ENCODE measurements around the gene NEGR1. TPM values are rescaled to one million over a fixed set of nuclear protein-coding genes. Genes with fewer than 3 reads are reported as not detected.

Gene NEGR1
- total RNA-seq, 1 donor from 2014 or later: 8.6 TPM

DNA sequence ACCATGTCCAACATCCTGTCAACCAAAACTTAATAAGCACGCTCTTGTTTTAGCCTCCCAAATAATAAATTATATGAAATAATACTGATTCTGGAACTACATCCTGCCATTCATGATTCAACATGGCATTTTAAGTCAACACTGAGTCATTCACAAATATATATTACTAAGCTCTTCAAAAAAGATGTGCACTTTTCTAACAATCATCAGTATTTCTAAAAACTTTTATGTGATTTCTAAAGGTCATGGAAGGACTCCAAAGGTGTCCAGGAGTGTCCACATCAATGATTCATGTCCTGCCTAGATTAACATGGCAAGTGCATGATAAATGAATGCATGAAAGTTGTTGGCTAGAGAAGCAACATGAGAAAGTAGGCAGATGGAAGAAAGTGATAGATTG, 51.6 kb downstream of the NEGR1 start:
- no peaks in the 10 kb centered on the region for H3K9me3 Mint-ChIP-seq (ENCODE audit: unreplicated experiment)
- no peaks in the 10 kb centered on the region for H4K20me1 ChIP-seq (ENCODE audit: insufficient read depth, low read length)
- no peaks in the 10 kb centered on the region for H3K36me3 Mint-ChIP-seq (ENCODE audit: low read depth, unreplicated experiment)
- H3K27me3 ChIP-seq (ENCODE audit: insufficient read depth, low read length): no peaks in the 10 kb centered on the region
- H3K4me1 ChIP-seq (ENCODE audit: insufficient read depth, low read length): no peaks in the 10 kb centered on the region
- H3K27me3 Mint-ChIP-seq (ENCODE audit: low read depth, unreplicated experiment): no peaks in the 10 kb centered on the region
- no peak overlapping the region for H2AFZ ChIP-seq (ENCODE audit: low read depth, low read length)
- no peak overlapping the region for H3K27ac ChIP-seq (ENCODE audit: low read depth, low read length)
- no peaks in the 10 kb centered on the region for H3K9me3 ChIP-seq (ENCODE audit: insufficient read depth, low read depth, low read length)
- H3K4me2 ChIP-seq (ENCODE audit: low read length): peak overlapping the region; percentile 2
- H3K9ac ChIP-seq (ENCODE audit: low read length): no peak overlapping the region
- H3K4me1 Mint-ChIP-seq (ENCODE audit: low read depth, unreplicated experiment): peaks cover 6% of the 10 kb centered on the region
- H3K4me3 ChIP-seq (ENCODE audit: insufficient read depth, low read depth, low read length): no peak overlapping the region
- peak; percentile 33 for DNase-seq (ENCODE audit: low read depth)
- no peak overlapping the region for H3K27ac Mint-ChIP-seq (ENCODE audit: unreplicated experiment)
- no peak for TF ChIP-seq EZH2 (IDR thresholded peaks at IDR 0.05; ENCODE audit: insufficient read depth, low read length)
- TF ChIP-seq, protein P1, sequence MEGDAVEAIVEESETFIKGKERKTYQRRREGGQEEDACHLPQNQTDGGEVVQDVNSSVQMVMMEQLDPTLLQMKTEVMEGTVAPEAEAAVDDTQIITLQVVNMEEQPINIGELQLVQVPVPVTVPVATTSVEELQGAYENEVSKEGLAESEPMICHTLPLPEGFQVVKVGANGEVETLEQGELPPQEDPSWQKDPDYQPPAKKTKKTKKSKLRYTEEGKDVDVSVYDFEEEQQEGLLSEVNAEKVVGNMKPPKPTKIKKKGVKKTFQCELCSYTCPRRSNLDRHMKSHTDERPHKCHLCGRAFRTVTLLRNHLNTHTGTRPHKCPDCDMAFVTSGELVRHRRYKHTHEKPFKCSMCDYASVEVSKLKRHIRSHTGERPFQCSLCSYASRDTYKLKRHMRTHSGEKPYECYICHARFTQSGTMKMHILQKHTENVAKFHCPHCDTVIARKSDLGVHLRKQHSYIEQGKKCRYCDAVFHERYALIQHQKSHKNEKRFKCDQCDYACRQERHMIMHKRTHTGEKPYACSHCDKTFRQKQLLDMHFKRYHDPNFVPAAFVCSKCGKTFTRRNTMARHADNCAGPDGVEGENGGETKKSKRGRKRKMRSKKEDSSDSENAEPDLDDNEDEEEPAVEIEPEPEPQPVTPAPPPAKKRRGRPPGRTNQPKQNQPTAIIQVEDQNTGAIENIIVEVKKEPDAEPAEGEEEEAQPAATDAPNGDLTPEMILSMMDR (IDR thresholded peaks at IDR 0.05; ENCODE audit: insufficient read depth, low read depth, low read length): no peak
- H3K79me2 ChIP-seq (ENCODE audit: insufficient read depth, low read length): no peaks in the 10 kb centered on the region
- no peaks in the 10 kb centered on the region for H3K36me3 ChIP-seq (ENCODE audit: insufficient read depth, low read length)
- no peak for FAIRE-seq
- H3K4me3 Mint-ChIP-seq (ENCODE audit: unreplicated experiment): no peak overlapping the region

DNA sequence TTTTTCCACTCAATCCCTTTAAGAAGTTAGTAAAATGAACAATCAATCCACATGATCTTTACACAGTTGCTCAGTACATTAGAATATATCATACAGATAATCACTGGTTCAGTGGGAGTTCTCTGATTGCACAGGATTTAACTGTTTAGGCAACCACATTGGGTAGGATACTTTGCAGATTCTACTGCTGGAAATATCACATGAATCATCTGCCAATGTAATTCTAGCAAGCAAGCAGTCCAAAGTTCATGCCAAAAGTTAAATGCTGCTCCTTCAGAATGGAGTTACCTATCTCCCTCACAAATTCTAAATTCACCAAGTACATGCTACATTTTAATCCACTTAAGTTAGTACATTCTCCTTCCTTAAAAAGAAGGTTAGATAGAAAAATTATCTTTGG, 52.4 kb downstream of the NEGR1 start:
- no peaks in the 10 kb centered on the region for H3K36me3 Mint-ChIP-seq (ENCODE audit: low read depth, unreplicated experiment)
- H3K27me3 ChIP-seq (ENCODE audit: insufficient read depth, low read length): no peaks in the 10 kb centered on the region
- peak; percentile 10 for DNase-seq (ENCODE audit: low read depth)
- H3K79me2 ChIP-seq (ENCODE audit: insufficient read depth, low read length): no peaks in the 10 kb centered on the region
- peaks cover 6% of the 10 kb centered on the region for H3K4me1 Mint-ChIP-seq (ENCODE audit: low read depth, unreplicated experiment)
- no peaks in the 10 kb centered on the region for H4K20me1 ChIP-seq (ENCODE audit: insufficient read depth, low read length)
- H2AFZ ChIP-seq (ENCODE audit: low read depth, low read length): no peak overlapping the region
- no peak for TF ChIP-seq EZH2 (IDR thresholded peaks at IDR 0.05; ENCODE audit: insufficient read depth, low read length)
- TF ChIP-seq, protein P1 (IDR thresholded peaks at IDR 0.05; ENCODE audit: insufficient read depth, low read depth, low read length): no peak
- no peak overlapping the region for H3K27ac Mint-ChIP-seq (ENCODE audit: unreplicated experiment)
- H3K9me3 Mint-ChIP-seq (ENCODE audit: unreplicated experiment): no peaks in the 10 kb centered on the region
- H3K27ac ChIP-seq (ENCODE audit: low read depth, low read length): no peak overlapping the region
- no peak overlapping the region for H3K4me3 Mint-ChIP-seq (ENCODE audit: unreplicated experiment)
- H3K9me3 ChIP-seq (ENCODE audit: insufficient read depth, low read depth, low read length): no peaks in the 10 kb centered on the region
- H3K4me2 ChIP-seq (ENCODE audit: low read length): no peak overlapping the region
- no peak for FAIRE-seq
- H3K4me1 ChIP-seq (ENCODE audit: insufficient read depth, low read length): no peaks in the 10 kb centered on the region
- H3K4me3 ChIP-seq (ENCODE audit: insufficient read depth, low read depth, low read length): no peak overlapping the region
- H3K36me3 ChIP-seq (ENCODE audit: insufficient read depth, low read length): no peaks in the 10 kb centered on the region
- no peak overlapping the region for H3K9ac ChIP-seq (ENCODE audit: low read length)
- H3K27me3 Mint-ChIP-seq (ENCODE audit: low read depth, unreplicated experiment): no peaks in the 10 kb centered on the region

DNA sequence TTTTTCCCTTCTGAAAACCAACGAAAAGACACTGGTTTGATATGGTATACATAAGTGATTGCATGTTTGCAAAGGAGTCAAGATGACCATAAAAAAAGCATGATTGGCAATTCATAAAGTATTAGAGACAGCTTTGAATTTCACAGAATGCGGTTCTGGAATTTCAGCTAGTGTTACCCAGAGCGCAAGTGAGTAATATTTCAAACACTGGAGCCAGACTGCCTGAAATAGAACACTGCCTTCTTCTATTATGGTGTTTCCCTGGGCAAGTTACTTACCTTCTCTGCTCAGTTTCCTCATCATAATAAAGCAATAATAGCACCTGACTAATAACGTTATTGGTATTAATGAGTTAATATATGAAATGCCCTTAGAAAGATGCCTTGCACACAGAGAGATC, 54.7 kb downstream of the NEGR1 start:
- FAIRE-seq: no peak
- Histone ChIP-seq H3K27me3 (ENCODE audit: insufficient read depth, low read length) (no peaks in the 10 kb centered on the region), H3K9me3 (ENCODE audit: insufficient read depth, low read depth, low read length) (no peaks in the 10 kb centered on the region), H4K20me1 (ENCODE audit: insufficient read depth, low read length) (no peaks in the 10 kb centered on the region), H2AFZ (ENCODE audit: low read depth, low read length) (no peak overlapping the region), H3K36me3 (ENCODE audit: insufficient read depth, low read length) (no peaks in the 10 kb centered on the region), H3K27ac (ENCODE audit: low read depth, low read length) (no peak overlapping the region), H3K4me3 (ENCODE audit: insufficient read depth, low read depth, low read length) (no peak overlapping the region), H3K4me2 (ENCODE audit: low read length) (no peak overlapping the region), H3K79me2 (ENCODE audit: insufficient read depth, low read length) (no peaks in the 10 kb centered on the region), H3K4me1 (ENCODE audit: insufficient read depth, low read length) (no peaks in the 10 kb centered on the region), H3K9ac (ENCODE audit: low read length) (no peak overlapping the region)
- Mint-ChIP-seq H3K36me3 (ENCODE audit: low read depth, unreplicated experiment) (no peaks in the 10 kb centered on the region), H3K4me1 (ENCODE audit: low read depth, unreplicated experiment) (peaks cover 6% of the 10 kb centered on the region), H3K27ac (ENCODE audit: unreplicated experiment) (no peak overlapping the region), H3K27me3 (ENCODE audit: low read depth, unreplicated experiment) (no peaks in the 10 kb centered on the region), H3K9me3 (ENCODE audit: unreplicated experiment) (no peaks in the 10 kb centered on the region), H3K4me3 (ENCODE audit: unreplicated experiment) (no peak overlapping the region)
- TF ChIP-seq, protein P1 (IDR thresholded peaks at IDR 0.05; ENCODE audit: insufficient read depth, low read depth, low read length): no peak
- TF ChIP-seq EZH2 (IDR thresholded peaks at IDR 0.05; ENCODE audit: insufficient read depth, low read length): no peak
- DNase-seq (ENCODE audit: low read depth): no peak
